Measurements from ENCODE around the gene TIRAP.
"Not testable (repeated sequence)": the region's sequence is repeated elsewhere in the genome, so short reads cannot be mapped to it uniquely, and the experiment has no call there.

The TIRAP gene, protein sequence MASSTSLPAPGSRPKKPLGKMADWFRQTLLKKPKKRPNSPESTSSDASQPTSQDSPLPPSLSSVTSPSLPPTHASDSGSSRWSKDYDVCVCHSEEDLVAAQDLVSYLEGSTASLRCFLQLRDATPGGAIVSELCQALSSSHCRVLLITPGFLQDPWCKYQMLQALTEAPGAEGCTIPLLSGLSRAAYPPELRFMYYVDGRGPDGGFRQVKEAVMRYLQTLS

DNA sequence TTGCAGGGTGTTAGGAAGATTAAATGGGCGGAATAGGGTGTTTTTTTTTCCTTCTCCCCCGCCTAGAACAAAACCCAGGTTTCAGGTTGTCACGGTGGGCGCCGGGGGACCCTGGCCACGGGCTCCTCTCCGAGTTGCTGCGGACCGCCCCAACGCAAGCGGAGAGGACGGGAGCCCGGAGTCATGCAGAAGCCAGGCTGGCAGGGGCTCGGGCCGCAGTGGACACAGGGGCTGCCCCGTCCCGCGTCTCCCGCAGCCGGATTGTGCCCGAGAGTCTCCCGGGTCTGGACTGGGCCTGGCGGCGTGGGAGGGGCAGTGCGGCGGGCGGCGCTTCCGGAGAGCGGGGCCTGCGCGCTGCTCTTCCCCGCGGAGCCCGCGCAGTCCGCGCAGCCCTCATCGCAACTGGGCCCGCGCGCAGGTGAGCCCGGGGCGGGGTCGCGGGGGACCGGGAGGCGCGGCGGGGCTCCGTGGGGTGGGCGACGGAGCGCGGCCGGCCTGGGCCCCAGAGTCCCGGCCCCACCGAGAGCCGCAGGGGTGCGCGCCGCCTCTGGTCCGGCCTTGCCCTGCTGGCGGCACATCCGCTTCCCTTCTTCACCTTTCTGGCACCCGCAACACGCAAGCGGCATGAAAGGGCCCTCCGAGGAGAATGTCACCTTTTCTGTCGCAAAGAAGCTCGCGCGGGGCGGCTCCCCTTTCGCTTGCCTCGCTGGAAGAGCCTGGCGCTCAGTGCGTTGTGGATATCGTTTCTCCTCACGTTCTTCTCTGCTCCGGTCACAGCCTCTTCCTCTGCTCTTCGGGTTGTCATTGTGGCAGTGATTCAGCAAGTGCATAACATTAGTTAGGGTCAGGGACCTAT lies at the start of gene TIRAP:
Gene TIRAP (plus strand): TSS at position 358 of the 856 bp plus-strand sequence. CDS start 7,802 bp downstream, outside the sequence.
- DNase-seq: peak; percentile 46

DNA sequence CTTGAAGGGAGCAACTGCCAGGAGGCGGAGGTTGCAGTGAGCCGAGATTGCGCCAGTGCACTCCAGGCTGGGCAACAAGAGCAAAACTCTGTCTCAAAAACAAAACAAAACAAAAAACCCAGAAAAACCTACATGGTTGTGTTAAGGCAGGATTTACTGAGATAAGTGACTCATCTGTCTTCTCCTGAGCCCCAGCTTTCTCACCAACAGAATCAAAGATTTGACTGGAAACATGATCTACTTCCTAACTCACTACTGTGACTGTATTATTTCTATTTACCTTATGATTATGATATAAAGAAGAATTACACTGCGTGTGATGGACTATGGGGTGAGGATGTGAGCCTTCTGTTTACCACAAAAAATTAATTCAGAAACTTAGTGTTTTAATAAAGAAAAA lies 49.5 kb upstream of the TIRAP start:
- DNase-seq: peak; percentile 19

DNA sequence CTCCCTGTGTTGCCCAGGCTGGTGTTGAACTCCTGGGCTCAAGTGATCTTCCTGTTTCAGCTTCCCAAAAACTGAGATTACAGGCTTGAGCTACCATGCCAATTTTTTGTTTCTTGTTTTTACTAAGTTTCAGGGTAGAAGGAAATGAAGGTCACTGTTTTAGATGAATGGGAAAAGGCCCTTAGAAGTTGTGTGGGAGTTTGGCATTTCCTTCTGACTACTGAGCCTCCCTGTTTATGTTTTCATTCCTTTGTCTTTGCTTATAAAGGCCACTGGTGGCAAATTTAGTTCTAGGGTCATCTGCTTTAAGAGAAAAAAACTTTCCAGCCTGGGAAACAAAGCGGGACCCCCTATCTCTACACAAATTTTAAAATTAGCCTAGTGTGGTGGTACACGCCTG lies 36.3 kb upstream of the TIRAP start:
- DNase-seq: no peak

DNA sequence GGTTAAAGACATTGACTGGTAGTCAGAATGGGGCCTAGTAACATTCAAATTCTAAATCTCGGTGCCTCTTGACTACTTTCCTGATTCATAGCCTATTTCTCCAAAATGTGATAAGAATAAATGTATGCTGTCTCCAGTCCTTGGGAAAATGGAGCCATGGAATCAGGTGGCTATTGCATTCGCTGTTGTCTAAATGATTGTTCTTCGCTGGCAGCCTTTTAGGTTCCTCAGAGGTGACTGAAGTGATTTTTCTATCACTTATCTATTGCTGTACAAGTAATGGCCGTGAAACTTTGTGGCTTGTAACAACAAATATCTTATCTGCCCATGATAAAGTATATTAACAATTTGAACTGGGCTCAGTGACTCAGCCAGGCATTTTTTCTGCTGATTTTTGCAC lies 29.6 kb upstream of the TIRAP start:
- no peak for DNase-seq

DNA sequence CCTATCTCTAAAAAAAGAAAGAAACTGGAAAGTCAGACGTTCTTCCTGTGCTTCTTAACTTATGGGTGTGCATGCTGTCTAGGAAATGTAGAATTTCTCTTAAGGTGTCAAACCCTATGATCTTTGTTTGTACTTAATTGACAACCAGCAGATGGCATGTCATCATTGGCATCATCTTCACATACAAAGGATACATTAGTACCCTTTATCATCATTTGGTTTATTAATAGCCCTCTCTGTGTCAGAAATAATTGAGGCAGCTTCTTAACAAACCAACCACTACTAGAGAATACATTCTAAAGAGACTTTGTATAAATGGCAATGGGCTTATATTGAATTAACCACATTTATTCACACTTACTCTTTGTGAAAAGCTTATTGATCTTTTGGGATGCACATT lies 28.1 kb upstream of the TIRAP start:
- no peak for DNase-seq

DNA sequence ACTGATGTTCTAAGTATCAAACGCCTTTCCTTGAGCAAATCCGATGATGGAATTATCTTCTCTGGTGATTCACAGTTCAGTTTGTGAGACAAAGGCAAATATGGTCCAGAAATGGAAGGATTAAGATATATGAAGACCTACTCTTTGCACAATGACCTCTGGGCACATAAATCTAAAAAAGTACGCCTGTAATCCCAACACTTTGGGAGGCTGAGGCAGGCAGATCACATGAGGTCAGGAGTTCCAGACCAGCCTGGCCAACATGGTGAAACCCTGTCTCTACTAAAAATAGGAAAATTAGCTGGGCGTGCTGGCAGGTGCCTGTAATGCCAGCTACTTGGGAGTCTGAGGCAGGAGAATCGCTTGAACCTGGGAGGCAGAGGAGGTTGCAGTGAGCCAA lies 27.4 kb upstream of the TIRAP start:
- not testable (repeated sequence) for DNase-seq

DNA sequence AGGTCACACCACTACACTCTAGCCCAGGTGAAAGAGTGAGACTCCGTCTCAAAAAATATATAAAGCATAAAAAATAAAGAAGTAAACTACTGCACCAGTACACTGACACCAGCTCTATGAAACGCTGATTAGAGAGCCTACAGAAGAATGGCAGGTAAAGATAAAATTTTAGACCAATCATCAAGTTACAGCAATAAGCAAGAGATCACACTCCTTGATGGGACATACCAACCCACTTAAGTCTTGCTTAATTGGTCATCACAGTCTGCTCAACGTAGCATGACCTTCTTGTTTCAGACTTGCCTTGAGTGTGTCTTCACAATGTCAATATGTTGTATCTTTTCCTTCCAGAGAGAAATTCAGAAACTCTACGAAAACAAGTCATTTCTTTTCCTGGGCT lies 26.7 kb upstream of the TIRAP start:
- DNase-seq: no peak

DNA sequence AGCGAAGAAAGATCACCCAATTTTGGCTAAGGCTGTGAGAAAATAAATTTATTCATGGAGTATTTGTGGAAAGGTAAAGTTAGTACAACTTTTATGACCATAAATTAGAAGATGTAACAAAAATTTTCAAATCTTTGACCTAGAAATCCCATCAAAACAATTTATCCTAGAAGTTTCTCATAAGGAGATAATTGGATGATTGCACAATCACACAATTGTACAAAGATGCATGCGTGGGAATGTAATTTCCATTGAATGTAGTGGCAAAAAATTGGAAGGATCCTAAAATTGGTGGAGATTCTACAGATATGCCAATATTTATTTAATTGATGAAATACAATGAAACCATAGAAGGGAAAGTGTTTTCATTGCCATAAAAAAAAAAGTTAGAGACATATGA lies 25.7 kb upstream of the TIRAP start:
- DNase-seq: no peak

DNA sequence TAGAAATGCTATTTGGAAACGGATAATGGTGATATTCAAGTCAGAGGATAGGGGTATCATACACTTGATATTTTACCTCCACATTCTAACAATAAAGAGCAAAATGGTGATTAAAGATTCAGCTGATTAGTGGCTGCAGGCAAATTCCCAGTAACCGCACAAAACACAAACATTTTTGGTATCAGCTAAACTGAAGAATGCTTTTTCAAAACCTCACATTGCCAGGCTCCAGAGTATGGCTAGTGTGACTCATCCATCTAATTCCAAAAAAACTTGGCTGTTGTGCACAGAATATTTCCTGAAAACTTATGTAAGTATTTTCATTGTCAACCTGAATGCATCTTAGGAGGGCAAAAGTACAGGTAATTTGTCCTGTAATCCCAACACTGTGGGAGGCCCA lies 25.1 kb upstream of the TIRAP start:
- peak; percentile 60 for DNase-seq

DNA sequence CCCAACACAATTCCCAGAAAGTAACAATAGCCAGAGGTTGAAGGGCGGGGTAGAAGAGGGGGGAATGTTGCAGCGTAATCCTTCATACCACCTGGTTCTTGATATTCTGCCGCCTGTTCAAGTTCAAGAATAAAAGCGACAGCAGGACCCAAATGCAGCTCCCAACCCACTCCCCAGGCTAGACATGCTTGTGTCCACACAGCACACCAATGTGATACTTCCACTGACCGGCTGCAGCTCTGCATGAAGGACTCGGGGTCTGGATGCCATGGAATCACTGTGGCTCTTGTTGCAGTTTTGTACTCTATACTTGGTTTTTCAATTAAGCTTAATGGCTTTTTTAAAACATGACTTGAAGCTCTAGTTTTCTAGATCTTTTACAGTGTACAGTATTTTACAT lies 20.7 kb upstream of the TIRAP start:
- no peak for DNase-seq

DNA sequence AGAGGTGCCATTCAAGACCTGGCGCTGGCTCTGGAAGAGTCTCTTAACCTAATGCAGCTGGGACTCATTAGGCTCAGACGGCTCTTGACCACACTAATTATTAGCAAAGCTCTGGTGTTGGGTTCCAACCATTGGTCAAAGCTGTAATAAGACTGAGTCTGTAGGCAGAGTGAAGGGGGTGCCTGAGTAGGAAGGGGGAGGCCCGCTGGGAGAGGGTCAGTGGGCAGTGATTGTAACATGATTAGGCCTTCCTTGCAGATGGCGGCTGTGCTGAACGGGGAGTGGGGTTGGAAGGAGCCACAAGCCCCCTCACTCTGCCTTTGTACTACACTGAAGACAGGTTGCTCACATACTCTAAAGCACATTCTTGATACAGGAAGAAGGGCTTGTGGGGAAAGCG lies 19.4 kb upstream of the TIRAP start:
- no peak for DNase-seq

DNA sequence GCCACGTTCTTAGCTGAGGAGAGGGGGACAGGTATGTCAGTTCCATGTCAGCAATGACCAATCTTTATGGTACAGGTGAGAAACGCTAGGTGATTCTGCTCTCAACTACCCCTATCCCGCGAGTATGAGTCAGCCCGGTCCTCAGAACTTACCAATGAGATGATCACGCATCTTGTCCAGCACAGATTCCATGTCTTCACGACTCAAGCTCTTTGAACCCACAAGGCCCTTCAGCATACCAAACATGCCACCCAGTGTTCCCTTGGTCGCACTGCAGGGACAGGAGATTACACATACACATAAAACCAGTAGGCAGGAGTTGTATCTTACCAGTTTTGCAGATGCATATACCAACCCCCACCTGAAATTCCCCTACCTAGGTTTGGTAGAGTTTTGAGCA lies 17.1 kb upstream of the TIRAP start:
- no peak for DNase-seq

DNA sequence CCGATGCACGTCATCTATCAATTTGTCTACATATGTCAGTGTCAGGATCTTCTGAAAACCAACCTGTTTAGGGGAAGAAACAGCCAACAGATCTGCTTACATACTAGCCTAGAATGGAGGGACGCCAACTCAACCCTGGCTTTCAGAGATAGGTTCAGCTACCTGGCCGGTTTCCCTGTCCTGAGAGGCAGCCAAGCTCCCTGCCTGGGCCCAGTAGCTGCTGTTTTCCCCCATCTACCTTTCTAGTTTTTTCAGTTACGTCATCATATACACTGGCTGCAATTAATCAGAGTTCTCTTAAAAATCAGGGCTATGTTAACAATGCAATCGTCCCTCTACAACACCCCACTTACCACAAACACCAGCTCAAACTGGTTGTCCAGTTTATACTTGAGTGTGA lies 15.2 kb upstream of the TIRAP start:
- DNase-seq: no peak

DNA sequence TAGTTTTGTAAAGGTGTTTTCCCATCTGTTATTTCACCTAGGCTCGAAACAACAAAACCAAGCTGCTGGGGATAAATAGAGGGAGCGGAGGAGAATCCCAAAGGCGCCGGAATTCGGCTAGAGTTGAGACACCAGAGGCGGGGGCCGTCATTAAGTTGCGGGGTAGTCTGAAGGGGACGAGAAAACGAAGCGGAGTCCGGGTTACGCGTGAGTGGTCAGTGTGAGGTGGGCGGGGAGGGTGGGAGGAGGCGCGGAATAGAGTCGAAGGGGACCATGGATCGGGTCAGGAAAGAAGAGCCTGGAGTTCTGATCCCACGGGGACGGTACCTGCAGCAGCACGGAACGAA lies 14.6 kb upstream of the TIRAP start:
- DNase-seq: no peak

DNA sequence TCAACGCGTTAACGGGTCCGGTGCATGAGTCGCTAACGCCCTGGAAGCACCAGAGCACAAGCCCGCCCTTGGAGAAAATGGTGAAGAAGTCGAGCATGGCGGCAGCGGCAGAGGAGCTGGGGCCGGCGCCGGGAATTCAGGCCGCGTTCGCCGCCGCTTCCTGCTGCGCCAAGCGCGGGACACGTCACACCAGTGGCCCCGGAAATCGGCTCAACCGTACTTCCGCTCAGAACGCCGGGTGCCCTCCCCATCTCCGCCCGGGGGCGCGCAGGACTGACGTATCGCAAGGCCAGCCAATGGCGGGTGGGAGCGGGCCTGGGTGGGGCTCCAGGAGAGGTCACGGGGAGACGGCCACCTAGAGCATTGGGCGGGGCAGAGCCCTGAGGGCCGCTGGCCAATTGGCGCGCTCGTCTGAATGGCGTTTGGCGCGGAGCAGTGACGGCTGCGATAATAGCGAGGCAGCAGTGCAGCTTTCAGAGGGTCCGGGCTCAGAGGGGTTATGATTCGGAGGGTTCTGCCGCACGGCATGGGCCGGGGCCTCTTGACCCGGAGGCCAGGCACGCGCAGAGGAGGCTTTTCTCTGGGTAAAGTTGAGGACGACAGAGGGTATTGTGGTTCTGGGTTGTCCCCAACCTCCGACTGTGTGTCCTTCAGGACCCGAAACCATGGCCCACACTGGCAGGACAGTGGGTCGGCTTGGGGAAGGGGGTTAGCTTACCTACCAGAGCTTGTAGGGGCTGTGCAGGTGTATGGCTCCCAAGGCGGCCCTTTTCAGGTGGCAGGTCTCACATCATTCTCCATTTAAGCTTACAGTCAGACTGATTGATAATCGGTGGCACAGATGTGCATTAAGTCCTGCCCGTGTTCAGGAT lies 13.9 kb upstream of the TIRAP start, which contains the start of the genes FOXRED1 and SRPRA:
Gene FOXRED1 (plus strand): TSS at position 447 of the 872 bp plus-strand sequence. CDS start 53 bp downstream, at position 500.
Gene SRPRA (minus strand): TSS at position 188 of the 872 bp plus-strand sequence. CDS start 91 bp downstream, at position 97.
- peak; percentile 99 for DNase-seq

DNA sequence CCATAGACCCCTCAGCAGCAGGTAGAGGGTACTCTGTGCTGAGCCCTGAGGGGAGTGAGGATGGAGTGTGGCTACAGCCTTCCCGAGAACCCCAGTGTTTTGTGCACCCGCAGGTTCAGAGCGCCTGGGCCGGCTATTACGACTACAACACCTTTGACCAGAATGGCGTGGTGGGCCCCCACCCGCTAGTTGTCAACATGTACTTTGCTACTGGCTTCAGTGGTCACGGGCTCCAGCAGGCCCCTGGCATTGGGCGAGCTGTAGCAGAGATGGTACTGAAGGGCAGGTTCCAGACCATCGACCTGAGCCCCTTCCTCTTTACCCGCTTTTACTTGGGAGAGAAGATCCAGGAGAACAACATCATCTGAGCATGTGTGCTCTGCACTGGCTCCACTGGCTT lies 5.6 kb upstream of the TIRAP start:
- no peak for DNase-seq

DNA sequence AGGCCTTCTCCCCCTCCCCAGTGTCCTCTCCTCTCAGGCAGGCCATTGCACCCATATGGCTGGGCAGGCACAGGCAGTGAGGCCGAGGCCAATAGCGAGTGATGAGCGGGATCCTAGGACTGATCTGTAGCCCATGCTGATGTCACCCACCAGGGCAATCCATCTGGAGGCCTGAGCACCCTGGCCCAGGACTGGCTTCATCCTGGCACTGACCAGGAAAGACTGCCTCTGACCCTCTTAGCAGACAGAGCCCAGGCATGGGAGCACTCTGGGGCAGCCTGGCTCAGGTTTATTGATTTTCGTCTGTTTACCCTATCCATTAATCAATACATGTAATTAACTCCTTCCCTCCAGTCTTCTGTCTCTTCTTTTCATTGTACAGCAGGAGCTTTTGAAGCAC lies 5.1 kb upstream of the TIRAP start:
- no peak for DNase-seq

DNA sequence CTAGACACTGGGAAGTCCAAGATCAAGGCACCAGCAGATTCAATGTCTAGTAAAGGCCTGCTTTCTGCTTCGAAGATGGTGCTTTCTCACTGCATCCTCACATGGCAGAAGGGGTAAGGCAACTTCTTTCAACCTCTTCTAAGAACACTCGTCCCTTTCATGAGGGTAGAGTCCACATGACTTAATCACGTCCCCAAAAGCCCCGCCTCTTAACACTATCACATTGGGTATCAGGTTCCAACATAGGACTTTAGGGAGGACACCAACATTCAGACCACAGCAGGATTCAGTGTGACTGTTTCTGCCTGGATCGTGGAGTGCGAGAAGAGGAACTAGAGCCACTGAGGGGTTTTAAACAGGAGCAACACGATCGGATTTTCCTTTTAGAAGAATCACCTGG lies 3.7 kb upstream of the TIRAP start:
- DNase-seq: no peak

DNA sequence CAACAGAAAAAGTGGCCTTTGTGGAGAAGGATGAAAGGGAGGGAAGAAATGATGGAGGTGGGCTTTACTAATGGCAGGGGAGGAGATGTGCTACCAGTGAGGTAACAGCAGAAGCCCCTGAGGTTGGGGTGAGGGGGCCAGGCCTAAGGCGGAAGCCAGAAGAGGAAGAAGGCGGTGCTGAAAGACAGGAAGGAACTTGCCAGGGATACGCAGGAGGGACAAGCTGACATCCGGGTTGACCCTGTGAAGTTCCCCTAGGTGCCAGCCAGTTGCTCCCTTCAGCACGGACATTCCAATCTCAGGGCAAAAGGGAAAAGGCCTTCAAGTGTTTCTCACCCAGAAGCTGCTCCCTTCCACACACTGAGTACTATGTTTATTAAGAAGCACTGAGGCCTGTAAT lies 2.3 kb upstream of the TIRAP start:
- no peak for DNase-seq

DNA sequence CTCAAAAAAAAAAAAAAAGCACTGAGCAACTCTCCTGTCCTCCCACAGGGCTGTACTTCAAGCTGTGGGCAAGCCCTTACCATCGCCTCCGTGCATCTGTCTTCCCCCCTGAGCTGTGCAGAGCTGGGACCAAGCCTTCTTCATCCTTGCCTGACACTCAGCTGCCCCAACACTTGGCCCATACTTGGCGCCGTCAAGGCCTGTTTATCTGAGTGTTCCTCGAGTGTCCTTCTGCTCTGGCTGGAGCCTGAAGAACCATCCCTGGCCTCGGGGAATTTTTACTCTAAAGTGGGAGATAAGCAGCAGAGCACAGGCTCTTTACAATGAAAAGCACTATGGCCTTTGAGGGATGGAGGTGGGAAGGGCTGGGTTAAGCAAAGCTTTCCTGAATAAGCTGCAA lies 1.6 kb upstream of the TIRAP start:
- no peak for DNase-seq

DNA sequence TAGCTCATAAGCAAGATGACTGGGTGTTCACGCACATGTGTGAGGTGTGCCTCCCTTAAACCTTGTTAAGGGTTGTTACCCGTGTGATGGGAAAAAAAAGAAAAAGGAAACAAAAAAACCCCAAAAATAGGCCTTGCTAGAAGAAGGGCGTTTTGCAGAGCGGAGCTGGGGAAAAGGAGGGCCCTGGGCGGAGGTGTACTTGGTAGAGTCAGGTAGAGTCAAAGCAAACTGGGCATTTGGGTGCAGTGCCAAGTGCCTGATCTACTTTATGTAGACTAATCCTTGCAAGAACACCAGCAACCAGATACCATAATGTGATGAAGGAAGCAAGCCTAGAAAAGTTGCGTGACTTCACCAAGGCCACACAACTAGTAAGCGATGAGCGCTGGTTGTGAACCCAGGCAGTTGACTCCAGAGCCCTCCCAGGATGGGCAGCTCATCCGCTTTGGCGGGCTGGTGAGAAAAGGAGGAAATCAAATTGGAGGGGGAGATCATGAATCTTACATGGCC lies 1.2 kb upstream of the TIRAP start:
- DNase-seq: no peak

DNA sequence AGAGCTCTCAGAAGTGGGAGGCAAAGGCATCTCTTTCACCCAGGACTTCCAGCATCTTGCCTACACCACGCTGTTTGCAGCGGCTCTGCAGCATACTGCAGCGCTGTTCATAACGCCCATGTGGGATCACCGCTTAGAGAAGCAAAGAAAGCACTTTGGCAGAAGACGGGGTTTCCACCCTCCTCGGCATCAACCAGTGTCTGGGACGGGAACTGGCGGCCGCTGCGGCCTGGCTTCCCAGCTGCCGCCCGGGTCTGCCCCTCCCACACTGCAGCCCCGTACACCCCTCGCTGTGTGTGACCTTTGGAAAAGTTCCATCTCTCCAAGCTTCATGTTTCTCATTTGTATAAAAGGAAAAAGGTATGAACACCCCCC lies 545 bp upstream of the TIRAP start:
- peak; percentile 21 for DNase-seq

DNA sequence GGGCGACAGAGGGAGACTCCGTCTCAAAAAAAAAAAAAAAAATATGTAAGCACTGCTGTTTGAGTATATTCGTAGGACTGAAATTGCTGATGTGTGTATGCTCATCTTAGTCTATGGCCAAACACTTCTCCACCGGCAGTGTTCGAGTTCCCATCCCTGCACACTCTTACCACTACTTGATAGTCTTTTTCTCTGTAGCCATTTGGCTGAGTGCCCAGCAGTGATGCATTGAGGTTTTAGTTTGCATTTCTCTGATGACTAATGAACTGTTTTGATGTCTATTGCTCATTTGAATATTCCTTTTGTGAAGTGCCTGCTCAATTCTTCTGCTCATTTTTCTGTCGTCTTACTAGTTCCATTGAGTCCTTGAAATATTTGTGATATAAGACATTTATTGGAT lies 1.9 kb downstream of the TIRAP start:
- DNase-seq: peak; percentile 97

Measured in fibroblast of skin of right quadriceps (primary cell).